C4-2B (cell line): ENCODE measurements around the gene DYNC2LI1.

Source experiments
- CTCF ChIP-seq: fragments of 450-650 bp; conservative IDR thresholded peaks from 2 replicates; pipeline ENCODE4 v1.5.1; 2017; ENCODE audit warnings: mild to moderate bottlenecking
- ZFX ChIP-seq: fragments of 450-650 bp; IDR thresholded peaks from 2 replicates; pipeline ENCODE4 v1.6.1; 2017

- no peak for TF ChIP-seq CTCF
- TF ChIP-seq ZFX, result no peak
Measured at GRCh38 chr2:43852196-43852730, 78.4 kb downstream of the DYNC2LI1 start.
